BLaER1 treated with 17β-estradiol and CSF1 and Interleukin-3, amounts not matched to agents 10 nM and 100 nM (cell line): ENCODE data around the gene TENM4.

Experiments
- H3K27ac ChIP-seq, 11 experiments: shearing (Covaris generic); formaldehyde crosslinking; 2 replicates each; pipeline ENCODE4 v1.8.1; 2022
- H3K27me3 ChIP-seq, 11 experiments: shearing (Covaris generic); formaldehyde crosslinking; 2 replicates each; pipeline ENCODE4 v1.8.1; 2022
- H3K36me3 ChIP-seq, 11 experiments: shearing (Covaris generic); formaldehyde crosslinking; 2 replicates each; pipeline ENCODE4 v1.8.1; 2022
- H3K4me1 ChIP-seq, 10 experiments: shearing (Covaris generic); formaldehyde crosslinking; 2 replicates each; pipeline ENCODE4 v1.8.1; 2022
- H3K4me2 ChIP-seq, 11 experiments: shearing (Covaris generic); formaldehyde crosslinking; 2 replicates each; pipeline ENCODE4 v1.8.1; 2022
- H3K4me3 ChIP-seq, 10 experiments: shearing (Covaris generic); formaldehyde crosslinking; 2 replicates each; pipeline ENCODE4 v1.8.1; 2022
- H3K9ac ChIP-seq, 11 experiments: shearing (Covaris generic); formaldehyde crosslinking; 2 replicates each; pipeline ENCODE4 v1.8.1; 2022
- H3K9me3 ChIP-seq, 11 experiments: shearing (Covaris generic); formaldehyde crosslinking; replicated peaks in 1 of 11; 2 replicates each; pipeline ENCODE4 v1.8.1; 2022
- H4K20me1 ChIP-seq, 11 experiments: shearing (Covaris generic); formaldehyde crosslinking; 2 replicates each; pipeline ENCODE4 v1.8.1; 2022
- Cebpa-rat ChIP-seq, 11 experiments: shearing (Covaris generic); IDR thresholded peaks; 2 replicates each; pipeline ENCODE4 v1.8.1; 2022

The TENM4 gene

DNA sequence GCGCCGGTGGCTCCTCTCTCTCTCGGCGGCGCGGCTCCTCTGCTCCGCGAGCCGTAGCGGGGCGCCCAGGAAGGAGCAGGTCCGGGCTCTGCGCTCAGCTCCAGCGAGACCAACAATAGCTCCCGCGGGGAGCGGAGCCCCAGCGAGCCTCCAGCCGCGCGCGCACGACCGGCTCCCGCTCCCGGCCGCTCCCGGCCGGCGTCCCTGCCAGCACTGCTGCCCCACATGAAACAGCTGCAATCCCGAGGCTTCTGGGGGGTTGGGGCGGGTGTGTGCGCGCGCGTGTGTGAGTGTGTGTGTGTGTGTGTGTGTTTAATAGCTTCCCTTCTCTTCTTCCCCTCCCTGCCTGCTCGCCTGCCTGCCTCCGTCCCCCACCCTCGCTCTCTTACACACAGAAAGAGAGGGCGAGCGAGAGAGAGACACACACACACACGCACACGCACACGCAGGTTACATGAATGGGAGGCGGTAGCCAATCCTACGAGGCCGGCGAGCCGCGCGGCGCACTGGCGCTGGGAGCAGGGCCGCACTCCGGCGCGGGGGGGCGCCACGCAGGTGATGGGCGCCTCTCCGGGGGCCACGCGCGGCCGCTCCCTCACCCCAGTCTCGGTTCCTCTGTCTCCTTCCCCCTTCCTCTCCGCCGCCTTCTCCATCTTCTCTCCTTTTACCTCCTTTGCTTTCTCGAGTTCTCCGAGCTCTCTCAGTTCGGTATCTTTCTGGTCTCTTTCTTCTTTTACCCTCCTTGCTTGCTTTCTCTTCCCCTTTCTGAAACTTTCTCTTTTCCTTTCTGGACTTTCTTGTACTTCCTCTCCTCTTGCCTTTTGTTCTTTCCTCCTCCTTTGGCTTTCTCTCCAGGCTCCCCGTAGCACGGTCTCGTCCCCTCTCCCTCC is at the start of gene TENM4:
TSS of gene TENM4 (minus strand) at position 460 of the 890 bp plus-strand sequence. CDS start 371,086 bp downstream, outside the sequence.
- H3K4me2 ChIP-seq: peak within 1 kb of the TSS; percentile 89 to 100 (median 97)
- no peak for TF ChIP-seq Cebpa-rat (IDR thresholded peaks at IDR 0.05)
- H3K27ac ChIP-seq: peak within 1 kb of the TSS; percentile 43 to 87 (median 71); a peak in 21 of 22 replicates
- peaks cover 7 to 56% (median 20%) of the 10 kb centered on the region in 11 experiments; a peak in 18 of 22 replicates for H4K20me1 ChIP-seq
- H3K4me1 ChIP-seq: peaks cover 37 to 61% (median 49%) of the 10 kb centered on the region in 10 experiments
- H3K9ac ChIP-seq: peak within 1 kb of the TSS; percentile 63 to 84 (median 73)
- H3K9me3 ChIP-seq: peaks cover 0 to 6% (median 0%) of the 10 kb centered on the region in 11 experiments; a peak in 1 of 22 replicates
- H3K4me3 ChIP-seq: peak within 1 kb of the TSS; percentile 51 to 79 (median 68)
- peaks cover 49 to 76% (median 65%) of the 10 kb centered on the region in 11 experiments for H3K27me3 ChIP-seq
- H3K36me3 ChIP-seq: no peaks in the 10 kb centered on the region

DNA sequence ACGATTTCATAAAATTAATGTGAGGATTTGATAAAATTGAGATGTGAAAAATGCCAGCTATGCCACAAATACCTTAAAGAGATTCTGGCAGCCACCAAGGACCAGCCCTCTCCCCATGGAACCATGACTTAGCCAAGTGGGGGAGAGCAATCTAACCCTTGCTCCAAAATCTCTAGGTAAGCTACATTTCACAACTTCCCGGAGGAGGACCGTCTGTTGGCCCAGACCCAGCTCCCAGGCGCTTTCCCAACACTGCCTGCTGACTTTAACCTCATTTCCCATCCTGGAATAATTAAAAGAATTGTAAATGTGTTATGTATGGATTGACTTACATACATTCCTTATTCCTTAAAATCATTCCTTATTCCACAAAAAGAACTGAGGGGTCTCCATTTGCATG is 47.5 kb upstream of the TENM4 start:
- 0 out of 22 replicates have a peak, but pooled peaks cover 0 to 5% (median 0%) of the 10 kb centered on the region in 11 experiments for H3K27me3 ChIP-seq
- no peaks in the 10 kb centered on the region for H3K36me3 ChIP-seq
- H3K4me3 ChIP-seq: no peak overlapping the region
- H4K20me1 ChIP-seq: no peaks in the 10 kb centered on the region
- H3K4me1 ChIP-seq: peaks cover 0 to 20% (median 11%) of the 10 kb centered on the region in 10 experiments; a peak in 15 of 20 replicates
- no peak overlapping the region for H3K4me2 ChIP-seq
- H3K9me3 ChIP-seq: no peaks in the 10 kb centered on the region
- TF ChIP-seq Cebpa-rat (IDR thresholded peaks at IDR 0.05): no peak
- no peak overlapping the region for H3K9ac ChIP-seq
- no peak overlapping the region for H3K27ac ChIP-seq

DNA sequence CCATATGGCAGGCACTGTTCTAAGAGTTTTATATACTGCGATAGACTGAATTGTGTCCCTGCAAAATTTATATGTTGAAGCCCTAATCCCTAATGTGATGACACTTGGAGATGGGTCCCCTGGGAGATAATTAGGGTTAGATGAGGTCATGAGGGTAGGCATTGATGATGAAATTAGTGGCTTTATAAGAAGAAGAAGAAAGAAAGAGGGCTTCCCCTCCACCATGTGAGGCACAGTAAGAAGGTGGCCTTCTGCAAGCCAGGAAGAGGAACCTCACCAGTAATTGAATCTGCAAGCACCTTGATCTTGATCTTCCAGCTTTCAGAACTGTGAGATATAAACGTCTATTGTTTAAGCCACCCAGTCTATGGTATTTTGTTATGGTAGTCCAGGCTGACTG is 46.6 kb upstream of the TENM4 start:
- H3K4me3 ChIP-seq: no peak overlapping the region
- no peaks in the 10 kb centered on the region for H3K9me3 ChIP-seq
- no peak overlapping the region for H3K27ac ChIP-seq
- peaks cover 0 to 29% (median 19%) of the 10 kb centered on the region in 10 experiments; a peak in 18 of 20 replicates for H3K4me1 ChIP-seq
- TF ChIP-seq Cebpa-rat (IDR thresholded peaks at IDR 0.05): no peak
- no peak overlapping the region for H3K4me2 ChIP-seq
- H3K27me3 ChIP-seq: 0 out of 22 replicates have a peak, but pooled peaks cover 0 to 5% (median 0%) of the 10 kb centered on the region in 11 experiments
- no peak overlapping the region for H3K9ac ChIP-seq
- H4K20me1 ChIP-seq: no peaks in the 10 kb centered on the region
- no peaks in the 10 kb centered on the region for H3K36me3 ChIP-seq

DNA sequence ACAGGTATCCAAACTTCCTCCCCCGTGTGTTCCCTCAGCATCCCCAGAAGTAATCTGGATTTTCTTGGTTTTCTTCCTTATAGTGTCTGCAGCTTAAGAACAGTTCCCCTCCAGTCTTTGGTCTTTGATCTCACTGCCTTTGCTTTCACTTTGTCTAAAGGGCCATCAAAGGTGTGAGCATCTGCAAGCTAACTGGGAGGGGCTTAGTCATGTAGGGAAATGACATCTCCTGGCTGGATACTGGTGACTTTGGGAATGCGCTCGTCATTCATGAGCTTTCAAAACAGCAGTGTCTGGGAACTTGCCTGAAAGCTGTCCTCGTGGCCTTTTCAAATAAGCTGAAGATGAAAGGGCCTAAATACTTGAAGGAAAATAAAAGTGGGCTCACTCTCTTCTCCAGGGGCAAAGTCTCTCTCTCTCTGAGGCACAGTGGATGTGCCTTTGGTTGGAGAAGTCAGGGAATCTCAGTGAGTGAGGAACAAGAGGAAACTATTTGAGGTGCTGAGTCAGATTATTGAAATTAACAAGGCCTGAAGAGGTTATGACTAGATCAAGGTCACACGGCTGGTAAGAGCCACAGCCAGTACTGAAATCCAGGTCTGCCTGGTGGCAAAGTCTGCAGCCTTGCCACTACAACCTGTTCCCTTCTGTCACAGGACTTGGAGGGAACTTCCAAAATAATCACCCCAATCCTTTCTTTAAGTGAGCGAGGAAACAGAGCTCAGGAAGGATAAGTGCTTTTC is 45.6 kb upstream of the TENM4 start:
- Histone ChIP-seq H3K4me2 (peak overlapping the region in 9 of 11 experiments; percentile 6 to 37 (median 22); a peak in 13 of 22 replicates), H3K9me3 (no peaks in the 10 kb centered on the region), H4K20me1 (no peaks in the 10 kb centered on the region), H3K4me3 (no peak overlapping the region), H3K9ac (no peak overlapping the region), H3K27me3 (0 out of 22 replicates have a peak, but pooled peaks cover 0 to 5% (median 0%) of the 10 kb centered on the region in 11 experiments), H3K4me1 (peaks cover 0 to 39% (median 29%) of the 10 kb centered on the region in 10 experiments; a peak in 18 of 20 replicates), H3K36me3 (no peaks in the 10 kb centered on the region), H3K27ac (no peak overlapping the region)
- TF ChIP-seq Cebpa-rat (IDR thresholded peaks at IDR 0.05): no peak

DNA sequence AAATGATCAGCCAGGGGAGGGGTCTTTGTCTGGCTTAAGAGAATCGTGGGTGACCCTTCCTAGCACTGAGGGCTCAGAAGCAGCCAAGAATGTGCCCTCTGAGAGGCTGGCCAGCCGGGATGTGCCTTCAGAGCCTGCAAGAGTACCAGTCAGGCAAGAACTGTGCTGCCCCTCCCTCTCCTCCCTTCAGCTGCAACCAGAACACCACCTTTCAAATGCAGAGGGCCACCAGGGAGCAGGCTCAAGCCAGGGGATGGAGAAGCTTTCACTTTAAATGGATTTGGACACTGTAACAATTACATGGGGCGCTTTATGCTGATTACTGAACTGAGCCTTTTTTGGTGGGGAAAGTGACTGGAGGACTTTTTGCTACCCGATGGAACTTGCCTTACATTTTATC is 44.9 kb upstream of the TENM4 start:
- Histone ChIP-seq H3K27me3 (0 out of 22 replicates have a peak, but pooled peaks cover 0 to 5% (median 0%) of the 10 kb centered on the region in 11 experiments), H3K36me3 (no peaks in the 10 kb centered on the region), H4K20me1 (no peaks in the 10 kb centered on the region), H3K27ac (no peak overlapping the region), H3K4me1 (peaks cover 0 to 43% (median 32%) of the 10 kb centered on the region in 10 experiments; a peak in 18 of 20 replicates), H3K9me3 (no peaks in the 10 kb centered on the region), H3K4me3 (no peak overlapping the region), H3K9ac (no peak overlapping the region), H3K4me2 (peak overlapping the region in 9 of 11 experiments; percentile 6 to 37 (median 20); a peak in 11 of 22 replicates)
- TF ChIP-seq Cebpa-rat (IDR thresholded peaks at IDR 0.05): no peak

DNA sequence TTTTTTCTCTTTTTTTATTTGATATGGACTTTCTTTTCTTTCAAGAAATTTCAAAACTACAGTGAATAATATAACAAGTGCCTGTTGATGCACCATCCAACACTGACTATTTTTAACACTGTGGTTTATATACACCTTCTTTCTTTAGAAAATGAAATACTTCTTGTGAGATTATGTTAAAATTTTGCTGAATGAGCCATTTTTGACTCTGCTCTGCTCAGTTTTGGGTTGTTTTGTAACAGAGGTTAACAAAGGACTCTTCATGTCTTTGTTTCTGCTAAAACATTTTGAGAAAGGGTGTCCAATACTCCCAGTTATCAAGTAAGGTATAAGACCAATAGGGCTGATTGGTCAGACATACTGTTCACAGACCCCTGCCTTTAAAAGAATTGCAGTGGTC is 44.0 kb upstream of the TENM4 start:
- Histone ChIP-seq H3K36me3 (no peaks in the 10 kb centered on the region), H3K9me3 (no peaks in the 10 kb centered on the region), H3K9ac (no peak overlapping the region), H3K4me3 (no peak overlapping the region), H3K4me2 (no peak overlapping the region), H3K4me1 (peaks cover 0 to 43% (median 32%) of the 10 kb centered on the region in 10 experiments; a peak in 18 of 20 replicates), H4K20me1 (no peaks in the 10 kb centered on the region), H3K27ac (no peak overlapping the region), H3K27me3 (0 out of 22 replicates have a peak, but pooled peaks cover 0 to 5% (median 0%) of the 10 kb centered on the region in 11 experiments)
- TF ChIP-seq Cebpa-rat (IDR thresholded peaks at IDR 0.05): no peak

DNA sequence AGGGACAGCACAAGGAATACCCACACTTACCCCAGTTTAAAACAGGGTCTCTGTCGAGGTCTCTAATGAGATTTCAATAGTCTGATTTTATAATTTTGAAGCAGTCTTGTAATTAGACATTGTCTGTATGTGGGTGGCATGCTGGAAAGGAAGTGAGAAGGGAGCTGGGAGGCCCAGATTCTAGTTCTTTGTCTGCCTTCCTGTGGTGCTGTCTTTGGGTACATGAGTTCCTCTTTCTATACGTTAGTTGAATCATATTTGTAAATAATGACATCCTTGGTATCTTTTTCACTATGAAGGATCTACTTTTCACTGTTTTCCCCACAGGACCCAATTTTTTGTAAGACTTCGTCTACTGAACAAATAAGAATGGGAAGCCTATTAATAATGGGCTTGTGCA is 42.0 kb upstream of the TENM4 start:
- 0 out of 22 replicates have a peak, but pooled peaks cover 0 to 5% (median 0%) of the 10 kb centered on the region in 11 experiments for H3K27me3 ChIP-seq
- H3K9me3 ChIP-seq: no peaks in the 10 kb centered on the region

DNA sequence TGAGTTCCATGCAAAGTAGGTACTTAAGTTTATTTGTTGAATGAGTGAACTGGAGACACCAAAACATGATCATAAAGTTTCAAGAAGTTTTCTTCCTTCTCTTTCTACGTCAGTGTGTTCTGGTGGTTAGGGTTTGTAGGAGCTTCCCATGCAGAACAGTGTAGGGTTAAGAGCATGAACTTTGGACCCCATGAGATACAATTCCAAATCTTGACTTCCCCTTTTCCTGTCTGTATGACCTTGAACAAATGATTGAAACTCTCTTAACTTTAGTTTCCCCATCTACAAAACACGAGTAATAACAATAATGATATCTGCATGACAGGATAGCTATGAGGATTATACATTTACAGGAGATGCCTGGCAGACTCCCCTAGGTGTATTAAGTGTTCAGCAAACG is 41.0 kb upstream of the TENM4 start:
- H3K9ac ChIP-seq: no peak overlapping the region
- no peak overlapping the region for H3K4me3 ChIP-seq
- no peaks in the 10 kb centered on the region for H4K20me1 ChIP-seq
- 0 out of 22 replicates have a peak, but pooled peaks cover 0 to 5% (median 0%) of the 10 kb centered on the region in 11 experiments for H3K27me3 ChIP-seq
- no peak for TF ChIP-seq Cebpa-rat (IDR thresholded peaks at IDR 0.05)
- H3K4me1 ChIP-seq: peaks cover 0 to 41% (median 29%) of the 10 kb centered on the region in 10 experiments; a peak in 18 of 20 replicates
- peak overlapping the region in 1 of 11 experiments; percentile 36; a peak in 1 of 22 replicates for H3K27ac ChIP-seq
- H3K36me3 ChIP-seq: no peaks in the 10 kb centered on the region
- no peaks in the 10 kb centered on the region; a peak in 1 of 22 replicates for H3K9me3 ChIP-seq
- H3K4me2 ChIP-seq: peak overlapping the region in 6 of 11 experiments; percentile 18 to 79 (median 67); a peak in 13 of 22 replicates

More for the DNA sequence above, 42.0 kb upstream of the TENM4 start:
- Histone ChIP-seq H3K27ac (peak overlapping the region in 3 of 11 experiments; percentile 8 to 36 (median 32); a peak in 6 of 22 replicates), H3K4me1 (peaks cover 0 to 43% (median 32%) of the 10 kb centered on the region in 10 experiments; a peak in 18 of 20 replicates), H3K9ac (no peak overlapping the region), H3K4me3 (no peak overlapping the region), H4K20me1 (no peaks in the 10 kb centered on the region), H3K4me2 (peak overlapping the region; percentile 4 to 79 (median 45); a peak in 19 of 22 replicates), H3K36me3 (no peaks in the 10 kb centered on the region)
- no peak for TF ChIP-seq Cebpa-rat (IDR thresholded peaks at IDR 0.05)
